ENCODE data around the gene TMPRSS11A. TPM values are rescaled to one million over a fixed set of nuclear protein-coding genes. Genes with fewer than 3 reads are reported as not detected.

The TMPRSS11A gene, protein sequence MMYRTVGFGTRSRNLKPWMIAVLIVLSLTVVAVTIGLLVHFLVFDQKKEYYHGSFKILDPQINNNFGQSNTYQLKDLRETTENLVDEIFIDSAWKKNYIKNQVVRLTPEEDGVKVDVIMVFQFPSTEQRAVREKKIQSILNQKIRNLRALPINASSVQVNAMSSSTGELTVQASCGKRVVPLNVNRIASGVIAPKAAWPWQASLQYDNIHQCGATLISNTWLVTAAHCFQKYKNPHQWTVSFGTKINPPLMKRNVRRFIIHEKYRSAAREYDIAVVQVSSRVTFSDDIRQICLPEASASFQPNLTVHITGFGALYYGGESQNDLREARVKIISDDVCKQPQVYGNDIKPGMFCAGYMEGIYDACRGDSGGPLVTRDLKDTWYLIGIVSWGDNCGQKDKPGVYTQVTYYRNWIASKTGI
- not detected in 5 replicates for total RNA-seq (2022; extraction: Qiagen RNA extraction)

DNA sequence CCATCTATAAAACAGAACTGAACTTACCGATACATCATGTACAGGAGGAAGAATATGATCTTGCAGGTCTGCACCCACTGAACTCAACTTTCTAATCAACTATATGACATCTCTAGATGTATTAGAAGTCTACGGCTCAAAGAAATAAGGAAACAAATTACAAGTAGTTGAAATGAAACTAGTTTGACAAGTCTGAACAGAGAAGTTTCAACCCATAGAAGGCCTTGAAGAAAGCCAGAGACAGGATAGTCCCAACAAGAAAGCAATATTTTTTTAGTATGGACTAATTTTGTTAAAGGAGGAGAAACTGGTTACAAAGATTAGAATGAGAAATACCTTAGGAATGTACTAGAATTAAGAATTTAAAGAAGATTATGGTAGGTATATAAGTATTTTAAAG lies at the start of gene TMPRSS11A:
Gene TMPRSS11A (minus strand): TSS at position 138 of the 400 bp plus-strand sequence. CDS start 100 bp downstream, at position 38.

DNA sequence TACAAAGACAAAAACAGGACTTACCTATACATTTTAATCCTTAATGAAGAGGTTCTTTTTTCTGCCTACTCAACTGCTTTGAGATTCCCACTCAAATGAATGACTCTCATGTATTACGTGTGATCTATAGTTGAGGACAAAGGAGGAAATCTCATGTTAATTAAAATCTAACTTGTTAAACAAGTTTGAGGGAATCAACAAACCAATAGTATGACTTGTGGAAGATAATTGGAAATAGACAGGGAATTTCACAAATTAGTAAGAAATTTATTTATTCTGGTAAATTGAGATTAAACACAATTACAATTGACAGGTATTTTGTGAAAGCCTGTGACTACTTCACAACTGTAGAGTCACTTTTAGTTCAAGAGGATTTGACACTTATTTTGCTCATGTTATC lies 79.4 kb downstream of the TMPRSS11A start, which contains the start of gene TMPRSS11D:
Gene TMPRSS11D (minus strand): TSS at position 101 of the 400 bp plus-strand sequence. CDS start 69 bp downstream, at position 32.

Other genes with a start within 250 kb of the TMPRSS11A start
- not detected in 5 replicates for gene GNRHR, start 209.1 kb downstream of the TMPRSS11A start, total RNA-seq (2022; extraction: Qiagen RNA extraction)
- gene TMPRSS11D, start 79.5 kb downstream of the TMPRSS11A start, total RNA-seq (2022; extraction: Qiagen RNA extraction), result not detected in 5 replicates
- gene TMPRSS11F, start 166.4 kb upstream of the TMPRSS11A start, total RNA-seq (2022; extraction: Qiagen RNA extraction), result not detected in 5 replicates